Measurements from ENCODE around the gene STX10. TPM values are rescaled to one million over a fixed set of nuclear protein-coding genes. Genes with fewer than 3 reads are reported as not detected.

Gene STX10
- polyA plus RNA-seq, 1 of the 3 experiments (the other 2 are of a cell fraction) = 163 TPM

DNA sequence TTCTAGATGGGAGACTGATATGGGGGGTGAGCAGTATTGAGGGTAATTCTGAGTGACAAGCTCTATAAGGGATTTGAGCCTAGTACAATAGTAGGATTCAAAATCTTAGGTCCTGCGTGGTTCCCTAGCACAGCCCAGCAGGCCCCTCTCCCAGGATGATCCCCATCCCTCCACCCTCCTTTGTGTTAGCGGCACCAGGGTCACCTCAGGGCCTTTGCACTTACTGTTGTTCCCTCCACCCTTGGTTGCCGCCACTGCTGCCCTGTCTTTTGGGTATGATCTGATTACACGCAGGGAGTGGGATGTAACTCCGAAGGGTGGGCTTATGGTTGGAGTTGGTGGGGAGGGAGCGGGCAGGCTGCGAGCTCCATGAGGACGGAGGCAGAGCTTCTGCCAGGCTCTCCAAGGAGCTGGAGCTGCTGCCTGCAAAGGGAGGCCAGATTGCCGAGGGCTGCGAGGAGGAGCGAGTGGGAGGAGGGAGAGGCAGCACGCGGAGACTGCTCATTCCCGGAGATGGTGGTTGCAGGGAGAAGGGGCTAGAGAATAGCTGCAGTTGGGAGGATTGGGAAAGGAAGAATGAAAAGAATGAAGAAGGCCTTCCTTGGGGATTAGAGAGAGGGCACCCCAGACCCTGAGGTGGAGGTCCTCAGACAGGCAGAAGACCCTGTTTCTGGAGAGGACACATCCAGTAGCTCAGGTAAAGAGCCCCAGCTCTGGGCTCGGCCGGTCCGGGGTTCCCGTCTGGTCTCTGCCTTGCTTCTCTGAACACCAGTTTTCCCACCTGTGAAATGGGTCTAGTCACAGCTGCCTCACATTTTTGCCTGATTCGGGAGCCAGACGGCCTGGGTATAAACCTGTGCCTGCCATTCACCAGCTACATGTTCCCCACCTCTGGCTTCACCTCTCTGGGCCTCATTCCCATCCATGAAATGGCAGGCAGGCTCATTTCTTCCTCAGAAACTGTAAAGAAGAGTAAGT lies 26.9 kb downstream of the STX10 start (continued):
- TF ChIP-seq FOSL2 (IDR thresholded peaks at IDR 0.05; ENCODE audit: borderline replicate concordance, low read depth) (no peak), YY1 (IDR thresholded peaks at IDR 0.05; ENCODE audit: low read depth) (no peak), EZH2phosphoT487 (IDR thresholded peaks at IDR 0.05; ENCODE audit: borderline replicate concordance, low read depth) (no peak), CHD2 (IDR thresholded peaks at IDR 0.05; ENCODE audit: low read length, partially characterized antibody) (no peak), TAF1 (IDR thresholded peaks at IDR 0.05; ENCODE audit: borderline replicate concordance, low read depth, low read length) (no peak), JUND (IDR thresholded peaks at IDR 0.05) (no peak)
- TF ChIP-seq, protein P1, sequence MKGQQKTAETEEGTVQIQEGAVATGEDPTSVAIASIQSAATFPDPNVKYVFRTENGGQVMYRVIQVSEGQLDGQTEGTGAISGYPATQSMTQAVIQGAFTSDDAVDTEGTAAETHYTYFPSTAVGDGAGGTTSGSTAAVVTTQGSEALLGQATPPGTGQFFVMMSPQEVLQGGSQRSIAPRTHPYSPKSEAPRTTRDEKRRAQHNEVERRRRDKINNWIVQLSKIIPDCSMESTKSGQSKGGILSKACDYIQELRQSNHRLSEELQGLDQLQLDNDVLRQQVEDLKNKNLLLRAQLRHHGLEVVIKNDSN (IDR thresholded peaks at IDR 0.05; ENCODE audit: borderline replicate concordance, low read depth) = no peak

DNA sequence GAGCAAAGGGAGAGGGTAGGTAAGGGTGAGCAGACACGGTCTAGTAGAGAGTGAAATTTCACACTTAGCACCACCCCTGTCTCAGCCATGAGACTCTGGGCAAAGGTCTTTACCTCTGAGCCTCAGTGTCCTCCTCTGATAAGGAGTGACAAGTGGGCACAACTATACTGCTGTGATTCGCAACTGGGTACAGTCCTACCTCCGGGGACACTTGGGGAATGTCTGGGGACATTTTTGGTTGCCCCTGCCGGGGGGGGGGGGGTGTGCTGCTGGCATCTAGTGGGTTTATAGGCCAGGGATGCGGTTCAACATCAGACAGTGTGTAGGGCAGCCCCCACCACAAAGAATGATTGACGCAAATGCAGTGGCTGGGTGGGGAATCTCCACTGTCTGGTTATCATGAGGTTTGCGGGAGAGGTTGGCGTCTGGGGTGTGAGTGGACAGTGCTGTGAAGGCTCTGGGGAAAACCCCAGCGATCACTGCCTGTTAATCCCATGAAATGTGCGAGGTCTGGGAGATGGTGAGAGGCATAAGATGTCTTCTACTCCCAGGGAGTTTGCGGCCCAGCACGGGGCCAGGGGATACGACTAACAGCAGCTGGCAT lies 27.8 kb downstream of the STX10 start:
- ChIA-PET CTCF (no interaction called here), POLR2A (no interaction called here)
- H2AFZ ChIP-seq (ENCODE audit: low read depth) = no peak overlapping the region
- 88% methylated on average over 13 of the region's 13 CpGs for WGBS (ENCODE audit: low lambda C conversion rate)
- H3K36me3 ChIP-seq (replicated peaks in 1 of 2; ENCODE audit: control insufficient read depth in 1 of 2, insufficient read depth in 2 of 2, low read length in 1 of 2) = peaks cover 4 to 19% of the 10 kb centered on the region in 2 experiments
- peaks cover 95% of the 10 kb centered on the region for H3K79me2 ChIP-seq (ENCODE audit: insufficient read depth)
- peaks cover 81% of the 10 kb centered on the region for H4K20me1 ChIP-seq (ENCODE audit: insufficient read depth)
- peaks cover 12 to 18% of the 10 kb centered on the region in 2 experiments; a peak in 2 of 4 replicates for H3K4me1 ChIP-seq (ENCODE audit: control insufficient read depth in 1 of 2, insufficient read depth in 2 of 2, low read depth in 1 of 2, low read length in 1 of 2)
- no peak overlapping the region for H3K27ac ChIP-seq (ENCODE audit: low read depth in 2 of 2, low read length in 1 of 2)
- no peak overlapping the region for H3K4me2 ChIP-seq
- no peak overlapping the region for H3K4me3 ChIP-seq (ENCODE audit: low read depth in 2 of 2, low read length in 1 of 2)
- no peaks in the 10 kb centered on the region for H3K27me3 ChIP-seq (ENCODE audit: insufficient read depth)
- no peak overlapping the region for H3K9ac ChIP-seq
- H3K9me3 ChIP-seq = no peaks in the 10 kb centered on the region
- TF ChIP-seq SIN3A (IDR thresholded peaks at IDR 0.05; ENCODE audit: borderline replicate concordance, low read depth, low read length) = no peak
- no peak for TF ChIP-seq TCF12 (IDR thresholded peaks at IDR 0.05)
- TF ChIP-seq CHD2 (IDR thresholded peaks at IDR 0.05; ENCODE audit: low read length, partially characterized antibody) = no peak
- TF ChIP-seq RFX5 (IDR thresholded peaks at IDR 0.05; ENCODE audit: low read length) = no peak
- no peak for TF ChIP-seq EZH2phosphoT487 (IDR thresholded peaks at IDR 0.05; ENCODE audit: borderline replicate concordance, low read depth)
- no peak for TF ChIP-seq SMC3 (IDR thresholded peaks at IDR 0.05; ENCODE audit: low read depth, low read length)
- TF ChIP-seq TEAD4 (IDR thresholded peaks at IDR 0.05; ENCODE audit: borderline replicate concordance, insufficient read depth) = no peak
- no peak for TF ChIP-seq ELF1 (IDR thresholded peaks at IDR 0.05)
- no peak for TF ChIP-seq NRF1 (IDR thresholded peaks at IDR 0.05; ENCODE audit: low read depth, low read length)
- no peak for TF ChIP-seq POLR2AphosphoS5 (IDR thresholded peaks at IDR 0.05; ENCODE audit: low read depth, low read length)
- TF ChIP-seq, protein P2, sequence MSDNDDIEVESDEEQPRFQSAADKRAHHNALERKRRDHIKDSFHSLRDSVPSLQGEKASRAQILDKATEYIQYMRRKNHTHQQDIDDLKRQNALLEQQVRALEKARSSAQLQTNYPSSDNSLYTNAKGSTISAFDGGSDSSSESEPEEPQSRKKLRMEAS (IDR thresholded peaks at IDR 0.05; ENCODE audit: low read depth) = no peak
- no peaks in the 10 kb centered on the region for H3K9me2 ChIP-seq
- H3F3A ChIP-seq (replicated peaks; ENCODE audit: insufficient read depth) = peaks cover 4% of the 10 kb centered on the region
- DNase-seq = no peak
